Measurements from ENCODE around the gene ZMIZ1.

DNA sequence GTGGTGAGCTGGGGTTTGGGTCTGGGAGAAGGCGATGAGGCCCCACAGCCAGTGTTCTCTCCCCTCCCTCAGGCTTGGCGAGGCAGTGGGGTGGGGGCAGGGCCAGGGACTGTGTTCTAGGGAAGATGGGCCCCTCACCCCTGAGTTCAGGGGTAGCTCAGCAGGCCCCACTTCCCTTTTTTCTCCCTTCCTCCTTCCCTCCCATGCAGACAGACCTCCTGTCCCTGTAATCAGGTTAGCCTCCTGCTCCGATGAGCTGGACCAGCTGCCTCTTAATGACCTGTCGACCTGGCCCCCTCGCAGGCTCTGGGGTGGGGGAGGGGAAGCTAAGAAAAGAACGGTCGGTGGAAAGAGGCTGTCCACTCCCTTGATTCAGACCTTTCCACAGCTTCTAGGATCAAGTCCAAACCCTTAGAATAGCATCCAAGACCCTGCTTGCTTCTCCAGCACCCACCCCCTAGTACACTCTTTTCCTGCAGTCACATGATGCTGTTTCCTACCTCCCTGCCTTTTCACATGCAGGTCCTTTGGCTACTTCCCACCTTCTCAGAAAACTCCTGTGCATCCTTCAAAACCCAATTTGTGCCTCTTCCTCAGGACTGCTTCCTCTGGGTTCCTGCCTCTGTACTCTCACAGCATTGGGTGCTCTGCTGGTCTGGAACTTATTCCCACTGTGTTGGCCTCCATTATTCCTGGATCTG is 64.1 kb downstream of the ZMIZ1 start:
- TF ChIP-seq, protein P1, sequence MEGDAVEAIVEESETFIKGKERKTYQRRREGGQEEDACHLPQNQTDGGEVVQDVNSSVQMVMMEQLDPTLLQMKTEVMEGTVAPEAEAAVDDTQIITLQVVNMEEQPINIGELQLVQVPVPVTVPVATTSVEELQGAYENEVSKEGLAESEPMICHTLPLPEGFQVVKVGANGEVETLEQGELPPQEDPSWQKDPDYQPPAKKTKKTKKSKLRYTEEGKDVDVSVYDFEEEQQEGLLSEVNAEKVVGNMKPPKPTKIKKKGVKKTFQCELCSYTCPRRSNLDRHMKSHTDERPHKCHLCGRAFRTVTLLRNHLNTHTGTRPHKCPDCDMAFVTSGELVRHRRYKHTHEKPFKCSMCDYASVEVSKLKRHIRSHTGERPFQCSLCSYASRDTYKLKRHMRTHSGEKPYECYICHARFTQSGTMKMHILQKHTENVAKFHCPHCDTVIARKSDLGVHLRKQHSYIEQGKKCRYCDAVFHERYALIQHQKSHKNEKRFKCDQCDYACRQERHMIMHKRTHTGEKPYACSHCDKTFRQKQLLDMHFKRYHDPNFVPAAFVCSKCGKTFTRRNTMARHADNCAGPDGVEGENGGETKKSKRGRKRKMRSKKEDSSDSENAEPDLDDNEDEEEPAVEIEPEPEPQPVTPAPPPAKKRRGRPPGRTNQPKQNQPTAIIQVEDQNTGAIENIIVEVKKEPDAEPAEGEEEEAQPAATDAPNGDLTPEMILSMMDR (IDR thresholded peaks at IDR 0.05): no peak
- no peak for TF ChIP-seq POLR2A (IDR thresholded peaks at IDR 0.05)

Data from body of pancreas (tissue), 4 donors.